ENCODE results near the gene ABI3. TPM values are rescaled to one million over a fixed set of nuclear protein-coding genes. Genes with fewer than 3 reads are reported as not detected.

ABI3 gene
- polyA plus RNA-seq, 1 donor from 2014 or later, result not detected

GRCh38 chr17:49180998-49181635 lies 29.4 kb upstream of the ABI3 start:
- no peaks in the 10 kb centered on the region for H3K79me2 ChIP-seq (replicated peaks; ENCODE audit: insufficient read depth, low read length)
- H3K9ac ChIP-seq (ENCODE audit: low read length), result no peak overlapping the region
- H4K20me1 ChIP-seq (ENCODE audit: insufficient read depth), result no peaks in the 10 kb centered on the region
- TF ChIP-seq POLR2AphosphoS5 (IDR thresholded peaks at IDR 0.05) (no peak), CTCF (IDR thresholded peaks at IDR 0.05; ENCODE audit: poor library complexity, severe bottlenecking) (no peak)
- H3K9me3 ChIP-seq (ENCODE audit: low read length), result no peaks in the 10 kb centered on the region
- no peaks in the 10 kb centered on the region for H3K27me3 ChIP-seq (ENCODE audit: insufficient read depth, low read depth, low read length)
- H3K27ac ChIP-seq (ENCODE audit: low read length), result no peak overlapping the region
- H3K36me3 ChIP-seq (ENCODE audit: insufficient read depth, low read length), result no peaks in the 10 kb centered on the region
- no peaks in the 10 kb centered on the region for H3F3A ChIP-seq (ENCODE audit: insufficient read depth, low read length, poor library complexity, severe bottlenecking)
- H2AFZ ChIP-seq (ENCODE audit: low read depth, low read length), result no peak overlapping the region
- no peak overlapping the region for H3K4me2 ChIP-seq (ENCODE audit: low read length)
- H3K4me3 ChIP-seq (ENCODE audit: low read length), result no peak overlapping the region
- H3K9me2 ChIP-seq (ENCODE audit: insufficient read depth, low read length), result no peaks in the 10 kb centered on the region

GRCh38 chr17:49183341-49183740 lies 27.2 kb upstream of the ABI3 start:
- H3F3A ChIP-seq (ENCODE audit: insufficient read depth, low read length, poor library complexity, severe bottlenecking), result no peaks in the 10 kb centered on the region
- H3K9ac ChIP-seq (ENCODE audit: low read length), result no peak overlapping the region
- no peaks in the 10 kb centered on the region for H3K79me2 ChIP-seq (replicated peaks; ENCODE audit: insufficient read depth, low read length)
- no peaks in the 10 kb centered on the region for H3K27me3 ChIP-seq (ENCODE audit: insufficient read depth, low read depth, low read length)
- no peak overlapping the region for H2AFZ ChIP-seq (ENCODE audit: low read depth, low read length)
- H3K27ac ChIP-seq (ENCODE audit: low read length), result no peak overlapping the region
- TF ChIP-seq SMC3 (conservative IDR thresholded peaks at IDR 0.05; ENCODE audit: poor library complexity) (no peak), POLR2AphosphoS5 (IDR thresholded peaks at IDR 0.05) (no peak), RAD21 (conservative IDR thresholded peaks at IDR 0.05) (no peak), EZH2 (IDR thresholded peaks at IDR 0.05; ENCODE audit: borderline replicate concordance, insufficient read depth, low read length, poor library complexity, severe bottlenecking) (no peak), CTCF (IDR thresholded peaks at IDR 0.05; ENCODE audit: poor library complexity, severe bottlenecking) (no peak), REST (IDR thresholded peaks at IDR 0.05; ENCODE audit: borderline replicate concordance) (no peak), TAF1 (IDR thresholded peaks at IDR 0.05; ENCODE audit: low read depth) (no peak), MXI1 (conservative IDR thresholded peaks at IDR 0.05; ENCODE audit: poor library complexity, severe bottlenecking) (no peak), EP300 (conservative IDR thresholded peaks at IDR 0.05; ENCODE audit: poor library complexity, severe bottlenecking) (no peak)
- no peaks in the 10 kb centered on the region for H3K9me3 ChIP-seq (ENCODE audit: low read length)
- H3K4me2 ChIP-seq (ENCODE audit: low read length), result no peak overlapping the region
- H3K4me3 ChIP-seq (ENCODE audit: low read length), result no peak overlapping the region
- no peaks in the 10 kb centered on the region for H3K36me3 ChIP-seq (ENCODE audit: insufficient read depth, low read length)
- H4K20me1 ChIP-seq (ENCODE audit: insufficient read depth), result no peaks in the 10 kb centered on the region
- no peaks in the 10 kb centered on the region for H3K9me2 ChIP-seq (ENCODE audit: insufficient read depth, low read length)
